GM12878 (cell line): ENCODE data around the gene RNU6-1. TPM values are rescaled to one million over a fixed set of nuclear protein-coding genes. Genes with fewer than 3 reads are reported as not detected.

ENCODE experiments used
- ATAC-seq: fragments of 200-7000 bp; cut with Tn5 transposase; 3 replicates; pipeline ENCODE4 v1.9.1; 2020; ENCODE audit warnings: mild to moderate bottlenecking, moderate library complexity
- BruUV-seq: library from RNA; stranded (reverse); fragments of 400-500 nt; replicated peaks from 2 replicates; lab custom pipeline; 2021; lab: Mats Ljungman, UMichigan
- CTCF ChIA-PET: fragments of 300-600 bp; sonication (Branson Sonifier 250); formaldehyde crosslinking; extraction: SDS; loops from one replicate; lab custom pipeline; 2021; ENCODE audit warnings: inconsistent platforms; lab: Yijun Ruan, JAX
- POLR2A ChIA-PET: fragments of 350-600 bp; formaldehyde crosslinking; extraction: SDS; loops from one replicate; lab custom pipeline; 2021; ENCODE audit warnings: inconsistent platforms; lab: Charles Lee
- RAD21 ChIA-PET: fragments of 300-600 bp; sonication (Branson Sonifier 250); formaldehyde crosslinking; loops from one replicate; lab custom pipeline; 2023; ENCODE audit warnings: antibody characterized with exemption; ENCODE audit not compliant: unreplicated experiment; lab: Charles Lee
- SMC1A ChIA-PET: fragments of 300-600 bp; sonication (Branson Sonifier 250); formaldehyde crosslinking; loops from one replicate; lab custom pipeline; 2023; ENCODE audit not compliant: unreplicated experiment, uncharacterized antibody; lab: Charles Lee
- DNase-seq: peaks from one replicate; pipeline ENCODE4 v3.0.0-alpha.2; 2011; ENCODE audit warnings: low read depth, low spot score
- FAIRE-seq: peaks from 3 replicates; lab custom pipeline; 2011; peaks lifted over from hg19 to GRCh38; lab: Jason Lieb, UNC
- H2AFZ ChIP-seq: 2 replicates; pipeline ENCODE4 v1.6.0; 2011; ENCODE audit warnings: low read depth, low read length, control low read depth; ENCODE audit not compliant: control insufficient read depth
- H3K27ac ChIP-seq: 2 replicates; pipeline ENCODE4 v1.5.1; 2011; ENCODE audit warnings: control low read depth; ENCODE audit not compliant: control insufficient read depth, insufficient read depth
- H3K27me3 ChIP-seq, 2 experiments: replicated peaks in 1 of 2; 2 replicates each; pipeline versions ENCODE4 v1.6.0 to v1.6.1; 2011; ENCODE audit warnings: low read length in 1 of 2; ENCODE audit not compliant: control insufficient read depth in 2 of 2, insufficient read depth in 2 of 2
- H3K36me3 ChIP-seq, 2 experiments: 2 replicates each; pipeline ENCODE4 v1.5.1; 2011; ENCODE audit warnings: low read length in 1 of 2; ENCODE audit not compliant: control insufficient read depth in 2 of 2, insufficient read depth in 2 of 2
- H3K4me1 ChIP-seq: 2 replicates; pipeline ENCODE4 v1.6.1; 2011; ENCODE audit warnings: mild to moderate bottlenecking, low read length, moderate library complexity, mixed read lengths; ENCODE audit not compliant: control insufficient read depth, insufficient read depth
- H3K4me2 ChIP-seq: 2 replicates; pipeline ENCODE4 v1.6.0; 2011; ENCODE audit warnings: control low read depth; ENCODE audit not compliant: control insufficient read depth, insufficient read depth
- H3K4me3 ChIP-seq: fragments of 200-600 bp; sonication (generic); 2 replicates; pipeline ENCODE4 v1.5.1; 2016
- H3K79me2 ChIP-seq: 2 replicates; pipeline ENCODE4 v1.6.0; 2011; ENCODE audit warnings: low read length; ENCODE audit not compliant: control insufficient read depth, insufficient read depth
- H3K9ac ChIP-seq: 2 replicates; pipeline ENCODE4 v1.8.0; 2011; ENCODE audit warnings: low read length, control low read depth, mixed read lengths; ENCODE audit not compliant: control insufficient read depth, insufficient read depth
- H3K9me3 ChIP-seq: replicated peaks from 3 replicates; pipeline ENCODE4 v1.5.1; 2011; ENCODE audit warnings: mild to moderate bottlenecking, low read length; ENCODE audit not compliant: control insufficient read depth, insufficient read depth
- H4K20me1 ChIP-seq: 2 replicates; pipeline ENCODE4 v1.6.0; 2011; ENCODE audit not compliant: control insufficient read depth, insufficient read depth
- ATF3 ChIP-seq: IDR thresholded peaks from 2 replicates; pipeline ENCODE4 v1.6.1; 2011; ENCODE audit warnings: low read depth, mild to moderate bottlenecking, low read length, moderate library complexity, borderline replicate concordance; ENCODE audit errors: extremely low read depth
- BCL11A ChIP-seq: IDR thresholded peaks from 2 replicates; pipeline ENCODE4 v1.6.1; 2011; ENCODE audit warnings: low read depth, low read length
- CBFB ChIP-seq: IDR thresholded peaks from 2 replicates; pipeline ENCODE4 v1.6.1; 2016; ENCODE audit warnings: antibody characterized with exemption, low read depth
- CREB1 ChIP-seq: IDR thresholded peaks from 2 replicates; pipeline ENCODE4 v1.6.1; 2012; ENCODE audit warnings: low read depth, mild to moderate bottlenecking, inconsistent platforms
- DPF2 ChIP-seq: fragments of 450-650 bp; IDR thresholded peaks from 2 replicates; pipeline ENCODE4 v1.6.1; 2017; ENCODE audit warnings: mild to moderate bottlenecking
- EP300 ChIP-seq, 2 experiments: fragments of 150-350 bp in 1 of 2; IDR thresholded peaks; 2 replicates each; pipeline ENCODE4 v1.6.1; 2011 to 2012; ENCODE audit warnings: low read depth in 2 of 2, low read length in 2 of 2, borderline replicate concordance in 1 of 2, improper control_type of control experiment in 1 of 2, inconsistent platforms in 1 of 2; ENCODE audit not compliant: control insufficient read depth in 1 of 2
- JUNB ChIP-seq: IDR thresholded peaks from 2 replicates; pipeline ENCODE4 v1.6.1; 2016; ENCODE audit warnings: antibody characterized with exemption, mild to moderate bottlenecking
- KLF5 ChIP-seq: fragments of 450-650 bp; IDR thresholded peaks from 2 replicates; pipeline ENCODE4 v1.6.1; 2014; ENCODE audit warnings: mild to moderate bottlenecking; ENCODE audit not compliant: partially characterized antibody
- MLLT1 ChIP-seq: fragments of 450-650 bp; IDR thresholded peaks from 2 replicates; pipeline ENCODE4 v1.6.1; 2016; ENCODE audit warnings: mild to moderate bottlenecking
- NFIC ChIP-seq: IDR thresholded peaks from 2 replicates; pipeline ENCODE4 v1.6.1; 2012; ENCODE audit warnings: low read depth, mild to moderate bottlenecking, inconsistent platforms, low read length, moderate library complexity
- PBX3 ChIP-seq: IDR thresholded peaks from 2 replicates; pipeline ENCODE4 v1.6.1; 2011; ENCODE audit warnings: mild to moderate bottlenecking, low read depth, low read length, moderate library complexity; ENCODE audit not compliant: insufficient replicate concordance
- PKNOX1 ChIP-seq: fragments of 450-650 bp; IDR thresholded peaks from 2 replicates; pipeline ENCODE4 v1.6.1; 2016; ENCODE audit warnings: mild to moderate bottlenecking
- POLR2AphosphoS2 ChIP-seq: IDR thresholded peaks from 2 replicates; pipeline ENCODE4 v1.6.1; 2011; ENCODE audit warnings: low read depth, mild to moderate bottlenecking, low read length, improper control_type of control experiment, moderate library complexity
- RB1 ChIP-seq: fragments of 450-650 bp; formaldehyde crosslinking; IDR thresholded peaks from 2 replicates; pipeline ENCODE4 v1.6.1; 2017; ENCODE audit warnings: mild to moderate bottlenecking, borderline replicate concordance
- RELA ChIP-seq: fragments of 450-650 bp; IDR thresholded peaks from 2 replicates; pipeline ENCODE4 v1.8.0; 2014; ENCODE audit warnings: borderline replicate concordance; ENCODE audit not compliant: partially characterized antibody
- RELB ChIP-seq: fragments of 450-650 bp; IDR thresholded peaks from 2 replicates; pipeline ENCODE4 v1.6.1; 2017; ENCODE audit warnings: low read depth, mild to moderate bottlenecking, moderate library complexity
- WGBS: methylation state at CpG from one replicate; pipeline ENCODE4 v1.1.6; 2016; ENCODE audit warnings: low lambda C conversion rate; ENCODE audit not compliant: insufficient replicate concordance, insufficient coverage; ENCODE audit errors: missing lambda C conversion rate; 5-methylcytosine and 5-hydroxymethylcytosine counted together
- in situ Hi-C: fragments of 300-500 bp; cut with MboI; formaldehyde crosslinking; loops from 9 replicates; pipeline ENCODE4 v1.14.3; 2018; ENCODE audit warnings: mixed read lengths
- intact Hi-C: fragments of 100-400 bp; cut with micrococcal nuclease; formaldehyde crosslinking; loops from one replicate; pipeline ENCODE4 v1.14.2; 2022; ENCODE audit not compliant: unreplicated experiment
- polyA plus RNA-seq, 11 experiments: library from polyadenylated mRNA; depleted of rRNA in 4 of 11; unstranded in 6 of 11; stranded (reverse) in 5 of 11; fragments of >200 nt; fragmentation: Nextera tagmentation in 4 of 11; fragmentation: Illumina TruSeq in 1 of 11; extraction: Ambion mirVana in 4 of 11; extraction: Trizol in 1 of 11; gene quantifications; 1 replicate in 1 of 11; 2 replicates in 10 of 11; pipeline versions ENCODE4 v1.2.1 to v1.2.3, GENCODE V29; 2011 to 2016; ENCODE audit warnings: inconsistent platforms in 2 of 11, missing spikeins in 2 of 11, low read depth in 1 of 11
- total RNA-seq, 4 experiments: library from RNA; depleted of rRNA in 3 of 4; stranded (reverse); fragments of >200 nt in 3 of 4; fragmentation: Illumina TruSeq in 1 of 4; extraction: Trizol in 1 of 4; gene quantifications; 2 replicates each; pipeline versions ENCODE4 v1.2.1 to v1.2.3, GENCODE V29; 2013 to 2021

Gene RNU6-1
- total and polyA plus RNA-seq, 10 of the 15 experiments (the other 5 are each of a cell fraction or from before 2014, with no cell fraction given): not detected

- RAD21 ChIA-PET: no interaction called here
- BruUV-seq: no TSS peak
- 74% methylated on average over 5 of the region's 6 CpGs for WGBS
- SMC1A ChIA-PET: interaction anchor here (1.2 kb wide), 1 partner anchor 12 kb away, joined by 3 read pairs; no protein-coding TSS in a partner anchor
- no peaks in the 10 kb centered on the region; a peak in 2 of 4 replicates for H3K36me3 ChIP-seq
- H3K9me3 ChIP-seq: no peaks in the 10 kb centered on the region
- POLR2A ChIA-PET: no interaction called here
- no peaks in the 10 kb centered on the region for H3K79me2 ChIP-seq
- no peak overlapping the region for H3K4me3 ChIP-seq
- H3K27ac ChIP-seq: no peak overlapping the region
- H3K9ac ChIP-seq: no peak overlapping the region
- H2AFZ ChIP-seq: no peak overlapping the region
- DNase-seq (no peak), FAIRE-seq (no peak), ATAC-seq (no peak)
- no peaks in the 10 kb centered on the region for H3K27me3 ChIP-seq
- CTCF ChIA-PET: interaction anchor here (1.0 kb wide), 1 partner anchor 308 kb away, joined by 3 read pairs; no protein-coding TSS in a partner anchor
- no peak for TF ChIP-seq JUNB
- no peak for TF ChIP-seq DPF2
- no peak for TF ChIP-seq EP300 (IDR thresholded peaks at IDR 0.05; ENCODE audit: borderline replicate concordance in 1 of 2, control insufficient read depth in 1 of 2, low read depth in 2 of 2, low read length in 2 of 2)
- no peak for TF ChIP-seq MLLT1
- no peak for TF ChIP-seq KLF5
- no peak for TF ChIP-seq RB1
- TF ChIP-seq ATF3: no peak
- TF ChIP-seq PBX3: no peak
- TF ChIP-seq RELB: no peak
- TF ChIP-seq CREB1: no peak
- TF ChIP-seq CBFB: no peak
- TF ChIP-seq NFIC: no peak
- TF ChIP-seq BCL11A: no peak
- TF ChIP-seq RELA: no peak
- TF ChIP-seq PKNOX1: no peak
- no peak for TF ChIP-seq POLR2AphosphoS2
- in situ Hi-C loops: no loop called here
- H3K4me2 ChIP-seq: no peak overlapping the region
- no peaks in the 10 kb centered on the region; the same call in 1 of the 2 replicates for H4K20me1 ChIP-seq
- intact Hi-C loops: no loop called here
- H3K4me1 ChIP-seq: peaks cover 5% of the 10 kb centered on the region
Measured at GRCh38 chr15:67809866-67810265, 30.0 kb downstream of the RNU6-1 start.
